Endothelial cell (in vitro differentiated cells): ENCODE results near the gene HSP90AB1. TPM values are rescaled to one million over a fixed set of nuclear protein-coding genes. Genes with fewer than 3 reads are reported as not detected.

Experiments used
- DNase-seq: peaks from one replicate; pipeline ENCODE4 v3.0.0; 2021; ENCODE audit warnings: low spot score
- H3K27ac Mint-ChIP-seq: one replicate; pipeline ENCODE4 v1.8.0; 2021; ENCODE audit warnings: mixed read lengths, inconsistent platforms; ENCODE audit not compliant: unreplicated experiment
- H3K27me3 Mint-ChIP-seq: one replicate; pipeline ENCODE4 v1.8.0; 2021; ENCODE audit warnings: mild to moderate bottlenecking, moderate library complexity, mixed read lengths, inconsistent platforms; ENCODE audit not compliant: unreplicated experiment
- H3K36me3 Mint-ChIP-seq: one replicate; pipeline ENCODE4 v1.8.0; 2021; ENCODE audit warnings: mild to moderate bottlenecking, low read depth, mixed read lengths, inconsistent platforms; ENCODE audit not compliant: unreplicated experiment
- H3K4me1 Mint-ChIP-seq: one replicate; pipeline ENCODE4 v1.8.0; 2021; ENCODE audit warnings: mild to moderate bottlenecking, mixed read lengths, inconsistent platforms; ENCODE audit not compliant: unreplicated experiment
- H3K4me3 Mint-ChIP-seq: one replicate; pipeline ENCODE4 v1.8.0; 2021; ENCODE audit warnings: mild to moderate bottlenecking, mixed read lengths, inconsistent platforms; ENCODE audit not compliant: unreplicated experiment
- H3K9me3 Mint-ChIP-seq: one replicate; pipeline ENCODE4 v1.8.0; 2021; ENCODE audit warnings: mixed read lengths, inconsistent platforms; ENCODE audit not compliant: unreplicated experiment
- CTCF ChIP-seq: fragments of 200-600 bp; sonication (generic); IDR thresholded peaks from one replicate; pipeline ENCODE4 v1.5.0; 2021; ENCODE audit warnings: antibody characterized with exemption; ENCODE audit not compliant: unreplicated experiment
- total RNA-seq: library from RNA; stranded (reverse); fragmentation: NEBNext Ultra II Directional; extraction: Animal tissue kit (Norgen Biotek cat#: 25700); gene quantifications from one replicate; pipeline ENCODE4 v1.2.1, GENCODE V29; 2021; ENCODE audit not compliant: unreplicated experiment

The HSP90AB1 gene
- total RNA-seq, 1 donor from 2014 or later: 962 TPM

- no peak for DNase-seq
- Mint-ChIP-seq H3K4me3 (peak overlapping the region; percentile 83), H3K27me3 (peaks cover 16% of the 10 kb centered on the region), H3K4me1 (peaks cover 15% of the 10 kb centered on the region), H3K9me3 (no peaks in the 10 kb centered on the region), H3K36me3 (peaks cover 5% of the 10 kb centered on the region), H3K27ac (no peak overlapping the region)
- TF ChIP-seq CTCF: no peak
Measured at GRCh38 chr6:44269178-44269920, 22.4 kb downstream of the HSP90AB1 start.

GRCh38 chr6:44269921-44270525, 23.1 kb downstream of the HSP90AB1 start, which contains the start of gene TMEM151B:
TSS of gene TMEM151B (plus strand) at chr6:44270450. CDS start at chr6:44270743, 293 bp downstream.
- H3K36me3 Mint-ChIP-seq: peaks cover 5% of the 10 kb centered on the region
- no peak within 1 kb of the TSS for H3K27ac Mint-ChIP-seq
- H3K4me1 Mint-ChIP-seq: peaks cover 11% of the 10 kb centered on the region
- no peak for DNase-seq
- TF ChIP-seq CTCF: no peak
- peak within 1 kb of the TSS; percentile 83 for H3K4me3 Mint-ChIP-seq
- peaks cover 18% of the 10 kb centered on the region for H3K27me3 Mint-ChIP-seq
- no peaks in the 10 kb centered on the region for H3K9me3 Mint-ChIP-seq

- H3K27ac Mint-ChIP-seq: no peak overlapping the region
- H3K27me3 Mint-ChIP-seq: peaks cover 18% of the 10 kb centered on the region
- peaks cover 5% of the 10 kb centered on the region for H3K36me3 Mint-ChIP-seq
- H3K4me3 Mint-ChIP-seq: peak overlapping the region; percentile 79
- DNase-seq: peak; percentile 59
- H3K9me3 Mint-ChIP-seq: no peaks in the 10 kb centered on the region
- peaks cover 11% of the 10 kb centered on the region for H3K4me1 Mint-ChIP-seq
- no peak for TF ChIP-seq CTCF
Measured at GRCh38 chr6:44270526-44271405, 23.9 kb downstream of the HSP90AB1 start.

- no peak for TF ChIP-seq CTCF
- Mint-ChIP-seq H3K4me3 (peak overlapping the region; percentile 79), H3K36me3 (peaks cover 5% of the 10 kb centered on the region), H3K4me1 (peaks cover 11% of the 10 kb centered on the region), H3K27ac (no peak overlapping the region), H3K27me3 (peaks cover 18% of the 10 kb centered on the region), H3K9me3 (no peaks in the 10 kb centered on the region)
- no peak for DNase-seq
Measured at GRCh38 chr6:44271406-44271723, 24.5 kb downstream of the HSP90AB1 start.
